IMR-90 (cell line): Measurements from ENCODE around the gene AMDHD2.
"Not testable (repeated sequence)": the region's sequence is repeated elsewhere in the genome, so short reads cannot be mapped to it uniquely, and the experiment has no call there.

ENCODE experiments used
- SMC3 ChIP-seq: fragments of 150-350 bp; IDR thresholded peaks from 2 replicates; pipeline ENCODE4 v1.6.1; 2016; ENCODE audit warnings: low read depth, mild to moderate bottlenecking, antibody characterized with exemption, low read length, moderate library complexity
- TF ChIP-seq, protein P1 (sequence below): conservative IDR thresholded peaks from 2 replicates; pipeline ENCODE4 v1.5.1; 2012; ENCODE audit warnings: mild to moderate bottlenecking, low read depth, low read length, improper control_type of control experiment

DNA sequence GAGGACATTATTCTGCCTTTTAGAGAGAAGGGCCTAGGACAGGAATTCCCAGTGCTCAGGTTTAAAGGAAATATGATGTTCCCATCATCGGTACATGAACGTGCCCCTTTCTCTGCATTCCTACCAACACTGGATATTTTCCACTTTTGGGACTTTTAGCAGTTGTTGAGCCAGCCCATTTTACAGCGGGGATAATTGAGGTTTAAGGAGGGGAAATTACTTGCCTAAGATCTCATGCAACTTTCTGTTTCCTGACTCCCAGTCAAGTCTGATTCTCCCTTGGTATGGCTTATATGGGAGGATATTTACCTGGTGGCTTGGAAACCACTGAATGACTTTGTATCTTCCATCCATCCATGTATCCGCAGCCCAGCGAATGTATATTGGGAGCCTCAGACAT lies 14.2 kb downstream of the AMDHD2 start:
- not testable (repeated sequence) for TF ChIP-seq SMC3
- TF ChIP-seq, protein P1, sequence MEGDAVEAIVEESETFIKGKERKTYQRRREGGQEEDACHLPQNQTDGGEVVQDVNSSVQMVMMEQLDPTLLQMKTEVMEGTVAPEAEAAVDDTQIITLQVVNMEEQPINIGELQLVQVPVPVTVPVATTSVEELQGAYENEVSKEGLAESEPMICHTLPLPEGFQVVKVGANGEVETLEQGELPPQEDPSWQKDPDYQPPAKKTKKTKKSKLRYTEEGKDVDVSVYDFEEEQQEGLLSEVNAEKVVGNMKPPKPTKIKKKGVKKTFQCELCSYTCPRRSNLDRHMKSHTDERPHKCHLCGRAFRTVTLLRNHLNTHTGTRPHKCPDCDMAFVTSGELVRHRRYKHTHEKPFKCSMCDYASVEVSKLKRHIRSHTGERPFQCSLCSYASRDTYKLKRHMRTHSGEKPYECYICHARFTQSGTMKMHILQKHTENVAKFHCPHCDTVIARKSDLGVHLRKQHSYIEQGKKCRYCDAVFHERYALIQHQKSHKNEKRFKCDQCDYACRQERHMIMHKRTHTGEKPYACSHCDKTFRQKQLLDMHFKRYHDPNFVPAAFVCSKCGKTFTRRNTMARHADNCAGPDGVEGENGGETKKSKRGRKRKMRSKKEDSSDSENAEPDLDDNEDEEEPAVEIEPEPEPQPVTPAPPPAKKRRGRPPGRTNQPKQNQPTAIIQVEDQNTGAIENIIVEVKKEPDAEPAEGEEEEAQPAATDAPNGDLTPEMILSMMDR: not testable (repeated sequence)
